K562 (cell line): ENCODE results near the gene ETV3L. TPM values are rescaled to one million over a fixed set of nuclear protein-coding genes. Genes with fewer than 3 reads are reported as not detected.

Source experiments
- FOS ChIP-seq: IDR thresholded peaks from 3 replicates; pipeline ENCODE4 v1.6.1; 2011; ENCODE audit not compliant: insufficient read length; ENCODE audit errors: extremely low read depth
- FOXK1 ChIP-seq: sonication (generic); formaldehyde crosslinking; IDR thresholded peaks from 2 replicates; pipeline ENCODE4 v1.8.0; 2022; ENCODE audit warnings: missing genetic modification reagents, mild to moderate bottlenecking, borderline replicate concordance
- HEY1 ChIP-seq: fragments of 250-450 bp; sonication (Bioruptor Pico); IDR thresholded peaks from 2 replicates; pipeline ENCODE4 v1.5.0; 2020; ENCODE audit warnings: mild to moderate bottlenecking, moderate library complexity, borderline replicate concordance
- LCOR ChIP-seq: sonication (generic); formaldehyde crosslinking; IDR thresholded peaks from 2 replicates; pipeline ENCODE4 v1.8.0; 2022; ENCODE audit warnings: mild to moderate bottlenecking, missing genetic modification reagents
- RCOR1 ChIP-seq, 2 experiments: IDR thresholded peaks; 2 replicates each; pipeline ENCODE4 v1.6.1; 2012; ENCODE audit warnings: low read depth in 2 of 2, low read length in 2 of 2, borderline replicate concordance in 1 of 2, improper control_type of control experiment in 1 of 2
- TGIF2 ChIP-seq: sonication (generic); formaldehyde crosslinking; IDR thresholded peaks from 2 replicates; pipeline ENCODE4 v1.8.1; 2022; ENCODE audit warnings: mild to moderate bottlenecking, missing genetic modification reagents, moderate library complexity
- ZNF134 ChIP-seq: fragments of 250-450 bp; sonication (Bioruptor Pico); conservative IDR thresholded peaks from 2 replicates; pipeline ENCODE4 v1.4.0; 2020
- ZNF143 ChIP-seq: sonication (generic); formaldehyde crosslinking; IDR thresholded peaks from 2 replicates; pipeline ENCODE4 v1.9.0; 2022; ENCODE audit warnings: mild to moderate bottlenecking, missing genetic modification reagents
- ZNF77 ChIP-seq: fragments of 250-450 bp; sonication (Bioruptor Pico); IDR thresholded peaks from 2 replicates; pipeline ENCODE4 v1.5.0; 2020
- polyA plus RNA-seq, 8 experiments: library from polyadenylated mRNA; depleted of rRNA in 4 of 8; stranded (reverse) in 5 of 8; unstranded in 3 of 8; fragments of >200 nt; fragmentation: Nextera tagmentation in 2 of 8; fragmentation: Illumina TruSeq in 1 of 8; extraction: Ambion mirVana in 2 of 8; extraction: Trizol in 1 of 8; gene quantifications; 2 replicates each; pipeline versions ENCODE4 v1.2.1 to v1.2.3, GENCODE V29; 2011 to 2014; ENCODE audit warnings: inconsistent platforms in 1 of 8, missing spikeins in 1 of 8
- total RNA-seq, 7 experiments: library from RNA; depleted of rRNA in 6 of 7; stranded (reverse); fragments of >200 nt in 6 of 7; fragmentation: Illumina TruSeq in 2 of 7; extraction: Trizol in 2 of 7; gene quantifications; 2 replicates each; pipeline versions ENCODE4 v1.2.1 to v1.2.3, GENCODE V29; 2011 to 2021; ENCODE audit warnings: low replicate concordance in 1 of 7
- TF ChIP-seq, protein P1 (sequence below): fragments of 450-650 bp; IDR thresholded peaks from 2 replicates; pipeline ENCODE4 v1.6.1; 2016; ENCODE audit warnings: mild to moderate bottlenecking, moderate library complexity
- TF ChIP-seq, protein P2 (sequence below): fragments of 450-650 bp; formaldehyde crosslinking; IDR thresholded peaks from 2 replicates; pipeline ENCODE4 v1.4.0; 2022; ENCODE audit warnings: missing genetic modification characterization
- TF ChIP-seq, protein P3 (sequence below): IDR thresholded peaks from 3 replicates; pipeline ENCODE4 v1.6.1; 2011; ENCODE audit warnings: borderline replicate concordance, mild to moderate bottlenecking, moderate library complexity; ENCODE audit not compliant: insufficient read length; ENCODE audit errors: extremely low read depth

ETV3L gene
- total and polyA plus RNA-seq, 9 of the 15 experiments (the other 6 are each of a cell fraction or from before 2014, with no cell fraction given) = not detected

DNA sequence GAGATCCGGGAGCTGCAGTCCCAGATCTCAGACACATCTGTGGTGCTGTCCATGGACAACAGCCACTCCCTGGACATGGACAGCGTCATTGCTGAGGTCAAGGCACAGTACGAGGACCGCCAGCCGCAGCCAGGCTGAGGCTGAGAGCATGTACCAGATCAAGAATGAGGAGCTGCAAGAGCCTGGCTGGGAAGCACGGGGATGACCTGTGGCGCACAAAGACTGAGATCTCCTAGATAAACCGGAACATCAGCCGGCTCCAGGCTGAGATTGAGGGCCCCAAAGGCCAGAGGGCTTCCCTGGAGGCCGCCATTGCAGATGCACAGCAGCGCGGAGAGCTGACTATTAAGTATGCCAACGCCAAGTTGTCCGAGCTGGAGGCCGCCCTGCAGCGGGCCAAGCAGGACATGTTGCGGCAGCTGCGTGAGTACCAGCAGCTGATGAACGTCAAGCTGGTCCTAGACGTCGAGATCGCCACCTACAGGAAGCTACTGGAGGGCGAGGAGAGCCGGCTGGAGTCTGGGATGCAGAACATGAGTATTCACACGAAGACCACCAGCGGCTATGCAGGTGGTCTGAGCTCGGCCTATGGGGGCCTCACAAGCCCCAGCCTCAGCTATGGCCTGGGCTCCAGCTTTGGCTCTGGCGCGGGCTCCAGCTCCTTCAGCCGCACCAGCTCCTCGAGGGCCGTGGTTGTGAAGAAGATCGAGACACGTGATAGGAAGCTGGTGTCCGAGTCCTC is 25.5 kb downstream of the ETV3L start (continued):
- TF ChIP-seq, protein P1, sequence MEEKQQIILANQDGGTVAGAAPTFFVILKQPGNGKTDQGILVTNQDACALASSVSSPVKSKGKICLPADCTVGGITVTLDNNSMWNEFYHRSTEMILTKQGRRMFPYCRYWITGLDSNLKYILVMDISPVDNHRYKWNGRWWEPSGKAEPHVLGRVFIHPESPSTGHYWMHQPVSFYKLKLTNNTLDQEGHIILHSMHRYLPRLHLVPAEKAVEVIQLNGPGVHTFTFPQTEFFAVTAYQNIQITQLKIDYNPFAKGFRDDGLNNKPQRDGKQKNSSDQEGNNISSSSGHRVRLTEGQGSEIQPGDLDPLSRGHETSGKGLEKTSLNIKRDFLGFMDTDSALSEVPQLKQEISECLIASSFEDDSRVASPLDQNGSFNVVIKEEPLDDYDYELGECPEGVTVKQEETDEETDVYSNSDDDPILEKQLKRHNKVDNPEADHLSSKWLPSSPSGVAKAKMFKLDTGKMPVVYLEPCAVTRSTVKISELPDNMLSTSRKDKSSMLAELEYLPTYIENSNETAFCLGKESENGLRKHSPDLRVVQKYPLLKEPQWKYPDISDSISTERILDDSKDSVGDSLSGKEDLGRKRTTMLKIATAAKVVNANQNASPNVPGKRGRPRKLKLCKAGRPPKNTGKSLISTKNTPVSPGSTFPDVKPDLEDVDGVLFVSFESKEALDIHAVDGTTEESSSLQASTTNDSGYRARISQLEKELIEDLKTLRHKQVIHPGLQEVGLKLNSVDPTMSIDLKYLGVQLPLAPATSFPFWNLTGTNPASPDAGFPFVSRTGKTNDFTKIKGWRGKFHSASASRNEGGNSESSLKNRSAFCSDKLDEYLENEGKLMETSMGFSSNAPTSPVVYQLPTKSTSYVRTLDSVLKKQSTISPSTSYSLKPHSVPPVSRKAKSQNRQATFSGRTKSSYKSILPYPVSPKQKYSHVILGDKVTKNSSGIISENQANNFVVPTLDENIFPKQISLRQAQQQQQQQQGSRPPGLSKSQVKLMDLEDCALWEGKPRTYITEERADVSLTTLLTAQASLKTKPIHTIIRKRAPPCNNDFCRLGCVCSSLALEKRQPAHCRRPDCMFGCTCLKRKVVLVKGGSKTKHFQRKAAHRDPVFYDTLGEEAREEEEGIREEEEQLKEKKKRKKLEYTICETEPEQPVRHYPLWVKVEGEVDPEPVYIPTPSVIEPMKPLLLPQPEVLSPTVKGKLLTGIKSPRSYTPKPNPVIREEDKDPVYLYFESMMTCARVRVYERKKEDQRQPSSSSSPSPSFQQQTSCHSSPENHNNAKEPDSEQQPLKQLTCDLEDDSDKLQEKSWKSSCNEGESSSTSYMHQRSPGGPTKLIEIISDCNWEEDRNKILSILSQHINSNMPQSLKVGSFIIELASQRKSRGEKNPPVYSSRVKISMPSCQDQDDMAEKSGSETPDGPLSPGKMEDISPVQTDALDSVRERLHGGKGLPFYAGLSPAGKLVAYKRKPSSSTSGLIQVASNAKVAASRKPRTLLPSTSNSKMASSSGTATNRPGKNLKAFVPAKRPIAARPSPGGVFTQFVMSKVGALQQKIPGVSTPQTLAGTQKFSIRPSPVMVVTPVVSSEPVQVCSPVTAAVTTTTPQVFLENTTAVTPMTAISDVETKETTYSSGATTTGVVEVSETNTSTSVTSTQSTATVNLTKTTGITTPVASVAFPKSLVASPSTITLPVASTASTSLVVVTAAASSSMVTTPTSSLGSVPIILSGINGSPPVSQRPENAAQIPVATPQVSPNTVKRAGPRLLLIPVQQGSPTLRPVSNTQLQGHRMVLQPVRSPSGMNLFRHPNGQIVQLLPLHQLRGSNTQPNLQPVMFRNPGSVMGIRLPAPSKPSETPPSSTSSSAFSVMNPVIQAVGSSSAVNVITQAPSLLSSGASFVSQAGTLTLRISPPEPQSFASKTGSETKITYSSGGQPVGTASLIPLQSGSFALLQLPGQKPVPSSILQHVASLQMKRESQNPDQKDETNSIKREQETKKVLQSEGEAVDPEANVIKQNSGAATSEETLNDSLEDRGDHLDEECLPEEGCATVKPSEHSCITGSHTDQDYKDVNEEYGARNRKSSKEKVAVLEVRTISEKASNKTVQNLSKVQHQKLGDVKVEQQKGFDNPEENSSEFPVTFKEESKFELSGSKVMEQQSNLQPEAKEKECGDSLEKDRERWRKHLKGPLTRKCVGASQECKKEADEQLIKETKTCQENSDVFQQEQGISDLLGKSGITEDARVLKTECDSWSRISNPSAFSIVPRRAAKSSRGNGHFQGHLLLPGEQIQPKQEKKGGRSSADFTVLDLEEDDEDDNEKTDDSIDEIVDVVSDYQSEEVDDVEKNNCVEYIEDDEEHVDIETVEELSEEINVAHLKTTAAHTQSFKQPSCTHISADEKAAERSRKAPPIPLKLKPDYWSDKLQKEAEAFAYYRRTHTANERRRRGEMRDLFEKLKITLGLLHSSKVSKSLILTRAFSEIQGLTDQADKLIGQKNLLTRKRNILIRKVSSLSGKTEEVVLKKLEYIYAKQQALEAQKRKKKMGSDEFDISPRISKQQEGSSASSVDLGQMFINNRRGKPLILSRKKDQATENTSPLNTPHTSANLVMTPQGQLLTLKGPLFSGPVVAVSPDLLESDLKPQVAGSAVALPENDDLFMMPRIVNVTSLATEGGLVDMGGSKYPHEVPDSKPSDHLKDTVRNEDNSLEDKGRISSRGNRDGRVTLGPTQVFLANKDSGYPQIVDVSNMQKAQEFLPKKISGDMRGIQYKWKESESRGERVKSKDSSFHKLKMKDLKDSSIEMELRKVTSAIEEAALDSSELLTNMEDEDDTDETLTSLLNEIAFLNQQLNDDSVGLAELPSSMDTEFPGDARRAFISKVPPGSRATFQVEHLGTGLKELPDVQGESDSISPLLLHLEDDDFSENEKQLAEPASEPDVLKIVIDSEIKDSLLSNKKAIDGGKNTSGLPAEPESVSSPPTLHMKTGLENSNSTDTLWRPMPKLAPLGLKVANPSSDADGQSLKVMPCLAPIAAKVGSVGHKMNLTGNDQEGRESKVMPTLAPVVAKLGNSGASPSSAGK = peak; percentile 84
- TF ChIP-seq, protein P2, sequence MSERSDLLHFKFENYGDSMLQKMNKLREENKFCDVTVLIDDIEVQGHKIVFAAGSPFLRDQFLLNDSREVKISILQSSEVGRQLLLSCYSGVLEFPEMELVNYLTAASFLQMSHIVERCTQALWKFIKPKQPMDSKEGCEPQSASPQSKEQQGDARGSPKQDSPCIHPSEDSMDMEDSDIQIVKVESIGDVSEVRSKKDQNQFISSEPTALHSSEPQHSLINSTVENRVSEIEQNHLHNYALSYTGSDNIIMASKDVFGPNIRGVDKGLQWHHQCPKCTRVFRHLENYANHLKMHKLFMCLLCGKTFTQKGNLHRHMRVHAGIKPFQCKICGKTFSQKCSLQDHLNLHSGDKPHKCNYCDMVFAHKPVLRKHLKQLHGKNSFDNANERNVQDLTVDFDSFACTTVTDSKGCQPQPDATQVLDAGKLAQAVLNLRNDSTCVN (CRISPR knock-in tag) = no peak
- TF ChIP-seq TGIF2 (CRISPR knock-in tag) (no peak), ZNF77 (CRISPR knock-in tag) (no peak), FOS (no peak), ZNF134 (CRISPR knock-in tag) (peak; percentile 83), FOXK1 (CRISPR knock-in tag) (no peak), ZNF143 (no peak), LCOR (CRISPR knock-in tag) (no peak), HEY1 (CRISPR knock-in tag) (no peak), RCOR1 (IDR thresholded peaks at IDR 0.05; ENCODE audit: borderline replicate concordance in 1 of 2, low read depth in 2 of 2, low read length in 2 of 2) (peak in 1 of 2 experiments; percentile 69; a peak in 2 of 4 replicates)
- TF ChIP-seq, protein P3, sequence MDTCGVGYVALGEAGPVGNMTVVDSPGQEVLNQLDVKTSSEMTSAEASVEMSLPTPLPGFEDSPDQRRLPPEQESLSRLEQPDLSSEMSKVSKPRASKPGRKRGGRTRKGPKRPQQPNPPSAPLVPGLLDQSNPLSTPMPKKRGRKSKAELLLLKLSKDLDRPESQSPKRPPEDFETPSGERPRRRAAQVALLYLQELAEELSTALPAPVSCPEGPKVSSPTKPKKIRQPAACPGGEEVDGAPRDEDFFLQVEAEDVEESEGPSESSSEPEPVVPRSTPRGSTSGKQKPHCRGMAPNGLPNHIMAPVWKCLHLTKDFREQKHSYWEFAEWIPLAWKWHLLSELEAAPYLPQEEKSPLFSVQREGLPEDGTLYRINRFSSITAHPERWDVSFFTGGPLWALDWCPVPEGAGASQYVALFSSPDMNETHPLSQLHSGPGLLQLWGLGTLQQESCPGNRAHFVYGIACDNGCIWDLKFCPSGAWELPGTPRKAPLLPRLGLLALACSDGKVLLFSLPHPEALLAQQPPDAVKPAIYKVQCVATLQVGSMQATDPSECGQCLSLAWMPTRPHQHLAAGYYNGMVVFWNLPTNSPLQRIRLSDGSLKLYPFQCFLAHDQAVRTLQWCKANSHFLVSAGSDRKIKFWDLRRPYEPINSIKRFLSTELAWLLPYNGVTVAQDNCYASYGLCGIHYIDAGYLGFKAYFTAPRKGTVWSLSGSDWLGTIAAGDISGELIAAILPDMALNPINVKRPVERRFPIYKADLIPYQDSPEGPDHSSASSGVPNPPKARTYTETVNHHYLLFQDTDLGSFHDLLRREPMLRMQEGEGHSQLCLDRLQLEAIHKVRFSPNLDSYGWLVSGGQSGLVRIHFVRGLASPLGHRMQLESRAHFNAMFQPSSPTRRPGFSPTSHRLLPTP = no peak
